GM12878 (cell line): ENCODE measurements around the gene MAK. TPM values are rescaled to one million over a fixed set of nuclear protein-coding genes. Genes with fewer than 3 reads are reported as not detected.

ENCODE experiments used
- ATAC-seq: fragments of 200-7000 bp; cut with Tn5 transposase; 3 replicates; pipeline ENCODE4 v1.9.1; 2020; ENCODE audit warnings: mild to moderate bottlenecking, moderate library complexity
- BruUV-seq: library from RNA; stranded (reverse); fragments of 400-500 nt; replicated peaks from 2 replicates; lab custom pipeline; 2021; lab: Mats Ljungman, UMichigan
- CTCF ChIA-PET: fragments of 300-600 bp; sonication (Branson Sonifier 250); formaldehyde crosslinking; extraction: SDS; loops from one replicate; lab custom pipeline; 2021; ENCODE audit warnings: inconsistent platforms; lab: Yijun Ruan, JAX
- POLR2A ChIA-PET: fragments of 350-600 bp; formaldehyde crosslinking; extraction: SDS; loops from one replicate; lab custom pipeline; 2021; ENCODE audit warnings: inconsistent platforms; lab: Charles Lee
- RAD21 ChIA-PET: fragments of 300-600 bp; sonication (Branson Sonifier 250); formaldehyde crosslinking; loops from one replicate; lab custom pipeline; 2023; ENCODE audit warnings: antibody characterized with exemption; ENCODE audit not compliant: unreplicated experiment; lab: Charles Lee
- SMC1A ChIA-PET: fragments of 300-600 bp; sonication (Branson Sonifier 250); formaldehyde crosslinking; loops from one replicate; lab custom pipeline; 2023; ENCODE audit not compliant: unreplicated experiment, uncharacterized antibody; lab: Charles Lee
- DNase-seq: peaks from one replicate; pipeline ENCODE4 v3.0.0-alpha.2; 2011; ENCODE audit warnings: low read depth, low spot score
- FAIRE-seq: peaks from 3 replicates; lab custom pipeline; 2011; peaks lifted over from hg19 to GRCh38; lab: Jason Lieb, UNC
- H2AFZ ChIP-seq: 2 replicates; pipeline ENCODE4 v1.6.0; 2011; ENCODE audit warnings: low read depth, low read length, control low read depth; ENCODE audit not compliant: control insufficient read depth
- H3K27ac ChIP-seq: 2 replicates; pipeline ENCODE4 v1.5.1; 2011; ENCODE audit warnings: control low read depth; ENCODE audit not compliant: control insufficient read depth, insufficient read depth
- H3K27me3 ChIP-seq, 2 experiments: replicated peaks in 1 of 2; 2 replicates each; pipeline versions ENCODE4 v1.6.0 to v1.6.1; 2011; ENCODE audit warnings: low read length in 1 of 2; ENCODE audit not compliant: control insufficient read depth in 2 of 2, insufficient read depth in 2 of 2
- H3K36me3 ChIP-seq, 2 experiments: 2 replicates each; pipeline ENCODE4 v1.5.1; 2011; ENCODE audit warnings: low read length in 1 of 2; ENCODE audit not compliant: control insufficient read depth in 2 of 2, insufficient read depth in 2 of 2
- H3K4me1 ChIP-seq: 2 replicates; pipeline ENCODE4 v1.6.1; 2011; ENCODE audit warnings: mild to moderate bottlenecking, low read length, moderate library complexity, mixed read lengths; ENCODE audit not compliant: control insufficient read depth, insufficient read depth
- H3K4me2 ChIP-seq: 2 replicates; pipeline ENCODE4 v1.6.0; 2011; ENCODE audit warnings: control low read depth; ENCODE audit not compliant: control insufficient read depth, insufficient read depth
- H3K4me3 ChIP-seq: fragments of 200-600 bp; sonication (generic); 2 replicates; pipeline ENCODE4 v1.5.1; 2016
- H3K79me2 ChIP-seq: 2 replicates; pipeline ENCODE4 v1.6.0; 2011; ENCODE audit warnings: low read length; ENCODE audit not compliant: control insufficient read depth, insufficient read depth
- H3K9ac ChIP-seq: 2 replicates; pipeline ENCODE4 v1.8.0; 2011; ENCODE audit warnings: low read length, control low read depth, mixed read lengths; ENCODE audit not compliant: control insufficient read depth, insufficient read depth
- H3K9me3 ChIP-seq: replicated peaks from 3 replicates; pipeline ENCODE4 v1.5.1; 2011; ENCODE audit warnings: mild to moderate bottlenecking, low read length; ENCODE audit not compliant: control insufficient read depth, insufficient read depth
- H4K20me1 ChIP-seq: 2 replicates; pipeline ENCODE4 v1.6.0; 2011; ENCODE audit not compliant: control insufficient read depth, insufficient read depth
- CHD4 ChIP-seq: fragments of 200-600 bp; sonication (generic); IDR thresholded peaks from 2 replicates; pipeline ENCODE4 v1.6.1; 2016; ENCODE audit warnings: mild to moderate bottlenecking
- GATAD2B ChIP-seq: fragments of 450-650 bp; conservative IDR thresholded peaks from 2 replicates; pipeline ENCODE4 v1.6.1; 2017; ENCODE audit warnings: low read depth, mild to moderate bottlenecking, moderate library complexity
- MLLT1 ChIP-seq: fragments of 450-650 bp; IDR thresholded peaks from 2 replicates; pipeline ENCODE4 v1.6.1; 2016; ENCODE audit warnings: mild to moderate bottlenecking
- POLR2AphosphoS2 ChIP-seq: IDR thresholded peaks from 2 replicates; pipeline ENCODE4 v1.6.1; 2011; ENCODE audit warnings: low read depth, mild to moderate bottlenecking, low read length, improper control_type of control experiment, moderate library complexity
- ZBTB4 ChIP-seq: fragments of 450-650 bp; formaldehyde crosslinking; IDR thresholded peaks from 2 replicates; pipeline ENCODE4 v1.4.0; 2022; ENCODE audit warnings: mild to moderate bottlenecking, moderate library complexity
- WGBS: methylation state at CpG from one replicate; pipeline ENCODE4 v1.1.6; 2016; ENCODE audit warnings: low lambda C conversion rate; ENCODE audit not compliant: insufficient replicate concordance, insufficient coverage; ENCODE audit errors: missing lambda C conversion rate; 5-methylcytosine and 5-hydroxymethylcytosine counted together
- in situ Hi-C: fragments of 300-500 bp; cut with MboI; formaldehyde crosslinking; loops from 9 replicates; pipeline ENCODE4 v1.14.3; 2018; ENCODE audit warnings: mixed read lengths
- intact Hi-C: fragments of 100-400 bp; cut with micrococcal nuclease; formaldehyde crosslinking; loops from one replicate; pipeline ENCODE4 v1.14.2; 2022; ENCODE audit not compliant: unreplicated experiment
- polyA plus RNA-seq, 11 experiments: library from polyadenylated mRNA; depleted of rRNA in 4 of 11; unstranded in 6 of 11; stranded (reverse) in 5 of 11; fragments of >200 nt; fragmentation: Nextera tagmentation in 4 of 11; fragmentation: Illumina TruSeq in 1 of 11; extraction: Ambion mirVana in 4 of 11; extraction: Trizol in 1 of 11; gene quantifications; 1 replicate in 1 of 11; 2 replicates in 10 of 11; pipeline versions ENCODE4 v1.2.1 to v1.2.3, GENCODE V29; 2011 to 2016; ENCODE audit warnings: inconsistent platforms in 2 of 11, missing spikeins in 2 of 11, low read depth in 1 of 11
- total RNA-seq, 4 experiments: library from RNA; depleted of rRNA in 3 of 4; stranded (reverse); fragments of >200 nt in 3 of 4; fragmentation: Illumina TruSeq in 1 of 4; extraction: Trizol in 1 of 4; gene quantifications; 2 replicates each; pipeline versions ENCODE4 v1.2.1 to v1.2.3, GENCODE V29; 2013 to 2021
- TF ChIP-seq, protein P1 (sequence below): fragments of 450-650 bp; formaldehyde crosslinking; IDR thresholded peaks from 2 replicates; pipeline ENCODE4 v1.5.0; 2022; ENCODE audit warnings: mild to moderate bottlenecking, missing genetic modification characterization
- TF ChIP-seq, protein P2 (sequence below): IDR thresholded peaks from 2 replicates; pipeline ENCODE4 v1.6.1; 2012; ENCODE audit warnings: low read depth, low read length, improper control_type of control experiment

MAK gene
- total and polyA plus RNA-seq, 10 of the 15 experiments (the other 5 are each of a cell fraction or from before 2014, with no cell fraction given): 0.01 to 0.90 (median 0.13) TPM; not detected in 1

- TF ChIP-seq, protein P1, sequence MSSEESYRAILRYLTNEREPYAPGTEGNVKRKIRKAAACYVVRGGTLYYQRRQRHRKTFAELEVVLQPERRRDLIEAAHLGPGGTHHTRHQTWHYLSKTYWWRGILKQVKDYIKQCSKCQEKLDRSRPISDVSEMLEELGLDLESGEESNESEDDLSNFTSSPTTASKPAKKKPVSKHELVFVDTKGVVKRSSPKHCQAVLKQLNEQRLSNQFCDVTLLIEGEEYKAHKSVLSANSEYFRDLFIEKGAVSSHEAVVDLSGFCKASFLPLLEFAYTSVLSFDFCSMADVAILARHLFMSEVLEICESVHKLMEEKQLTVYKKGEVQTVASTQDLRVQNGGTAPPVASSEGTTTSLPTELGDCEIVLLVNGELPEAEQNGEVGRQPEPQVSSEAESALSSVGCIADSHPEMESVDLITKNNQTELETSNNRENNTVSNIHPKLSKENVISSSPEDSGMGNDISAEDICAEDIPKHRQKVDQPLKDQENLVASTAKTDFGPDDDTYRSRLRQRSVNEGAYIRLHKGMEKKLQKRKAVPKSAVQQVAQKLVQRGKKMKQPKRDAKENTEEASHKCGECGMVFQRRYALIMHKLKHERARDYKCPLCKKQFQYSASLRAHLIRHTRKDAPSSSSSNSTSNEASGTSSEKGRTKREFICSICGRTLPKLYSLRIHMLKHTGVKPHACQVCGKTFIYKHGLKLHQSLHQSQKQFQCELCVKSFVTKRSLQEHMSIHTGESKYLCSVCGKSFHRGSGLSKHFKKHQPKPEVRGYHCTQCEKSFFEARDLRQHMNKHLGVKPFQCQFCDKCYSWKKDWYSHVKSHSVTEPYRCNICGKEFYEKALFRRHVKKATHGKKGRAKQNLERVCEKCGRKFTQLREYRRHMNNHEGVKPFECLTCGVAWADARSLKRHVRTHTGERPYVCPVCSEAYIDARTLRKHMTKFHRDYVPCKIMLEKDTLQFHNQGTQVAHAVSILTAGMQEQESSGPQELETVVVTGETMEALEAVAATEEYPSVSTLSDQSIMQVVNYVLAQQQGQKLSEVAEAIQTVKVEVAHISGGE: no peak
- TF ChIP-seq MLLT1 (no peak), POLR2AphosphoS2 (no peak)
- TF ChIP-seq, protein P2, sequence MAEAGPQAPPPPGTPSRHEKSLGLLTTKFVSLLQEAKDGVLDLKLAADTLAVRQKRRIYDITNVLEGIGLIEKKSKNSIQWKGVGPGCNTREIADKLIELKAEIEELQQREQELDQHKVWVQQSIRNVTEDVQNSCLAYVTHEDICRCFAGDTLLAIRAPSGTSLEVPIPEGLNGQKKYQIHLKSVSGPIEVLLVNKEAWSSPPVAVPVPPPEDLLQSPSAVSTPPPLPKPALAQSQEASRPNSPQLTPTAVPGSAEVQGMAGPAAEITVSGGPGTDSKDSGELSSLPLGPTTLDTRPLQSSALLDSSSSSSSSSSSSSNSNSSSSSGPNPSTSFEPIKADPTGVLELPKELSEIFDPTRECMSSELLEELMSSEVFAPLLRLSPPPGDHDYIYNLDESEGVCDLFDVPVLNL: no peak
These were observed 98.3 kb downstream of the MAK start (continued) for GRCh38 chr6:10740061-10740460.

DNA sequence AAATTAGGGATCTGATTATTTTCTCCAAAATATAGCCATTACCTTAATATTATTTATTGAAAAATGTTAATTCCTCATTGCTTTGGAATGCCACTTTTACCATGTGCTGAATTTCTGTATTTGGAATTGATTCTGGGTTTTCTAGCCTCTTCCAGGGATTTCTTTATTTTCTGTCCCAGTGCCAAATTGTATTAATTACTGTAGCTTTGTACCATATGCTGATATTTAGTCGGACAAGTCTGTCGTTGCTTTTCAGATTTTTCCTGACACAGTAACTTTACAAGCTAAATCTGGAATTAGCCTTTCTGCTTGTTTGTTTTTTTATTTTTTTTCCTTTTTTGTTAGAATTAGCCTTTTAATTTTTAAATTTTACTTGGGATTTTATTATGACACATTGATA lies 101.6 kb downstream of the MAK start:
- whole genome bisulfite sequencing: 100% methylated on average over 2 of the region's 2 CpGs
- Histone ChIP-seq H3K4me2 (no peak overlapping the region), H2AFZ (no peak overlapping the region)
- ATAC-seq (no peak), FAIRE-seq (no peak)
- POLR2A ChIA-PET: no interaction called here
- in situ Hi-C loops: no loop called here
- no TSS peak for BruUV-seq
- TF ChIP-seq GATAD2B: no peak
- TF ChIP-seq CHD4: no peak
- TF ChIP-seq ZBTB4 (CRISPR knock-in tag): no peak
- TF ChIP-seq, all 136 proteins: peak for 0
- H3K27me3 ChIP-seq: no peaks in the 10 kb centered on the region
- no peaks in the 10 kb centered on the region for H4K20me1 ChIP-seq
- no peaks in the 10 kb centered on the region for H3K79me2 ChIP-seq
- ChIA-PET SMC1A (interaction anchor here (0.5 to 2.9 kb wide), 2 partner anchors 11 to 960 kb away, joined by 4 to 19 read pairs; partner anchors contain the start of gene TMEM14B), RAD21 (no interaction called here), CTCF (interaction anchor here (0.6 kb wide), 1 partner anchor 14 kb away, joined by 3 read pairs; no protein-coding TSS in a partner anchor)
- peaks cover 0 to 2% of the 10 kb centered on the region in 2 experiments; a peak in 1 of 4 replicates for H3K36me3 ChIP-seq
- no peaks in the 10 kb centered on the region; the same call in 2 of the 3 replicates for H3K9me3 ChIP-seq
- intact Hi-C loops: no loop called here
- no peak overlapping the region for H3K27ac ChIP-seq
- H3K4me1 ChIP-seq: no peaks in the 10 kb centered on the region
- H3K4me3 ChIP-seq: no peak overlapping the region
- no peak for DNase-seq
- no peak overlapping the region for H3K9ac ChIP-seq
